ENCODE measurements around the gene RHCG. TPM values are rescaled to one million over a fixed set of nuclear protein-coding genes. Genes with fewer than 3 reads are reported as not detected.
A peak's percentile ranks its signal among the peaks of the same experiment; 100 is the strongest.

Gene RHCG
- total RNA-seq, 4 donors from 2014 or later = 1.5 to 140 (median 8.4) TPM

DNA sequence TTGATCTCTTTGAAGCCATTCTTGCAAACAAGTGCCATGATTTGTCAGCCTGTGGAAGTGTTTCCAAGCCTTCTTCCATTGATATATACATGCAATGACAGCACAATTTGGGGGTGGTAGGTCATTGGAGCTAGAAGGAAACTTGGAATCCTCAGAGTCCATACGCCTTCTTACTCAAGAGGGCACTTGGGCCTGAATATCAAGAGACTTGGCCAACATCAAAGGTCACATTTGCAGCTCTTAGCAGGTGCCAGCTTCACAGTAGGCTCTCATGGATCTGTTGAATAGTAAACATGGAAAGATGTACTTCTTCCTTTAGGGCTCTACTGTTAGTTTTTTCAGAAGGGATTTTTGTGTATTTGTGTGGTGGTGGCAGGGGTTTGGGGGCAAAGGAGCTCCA, 50.9 kb downstream of the RHCG start:
- Histone ChIP-seq H3K9me3 (no peaks in the 10 kb centered on the region), H3K27ac (no peak overlapping the region), H3K36me3 (no peaks in the 10 kb centered on the region), H3K27me3 (peaks cover 97% of the 10 kb centered on the region), H3K4me3 (no peak overlapping the region), H3K4me1 (no peaks in the 10 kb centered on the region)
- no peak for ATAC-seq
- 100% methylated on average over 1 of the region's 1 CpG for WGBS, 2 donors (ENCODE audit: low coverage in 1 of 2)
- TF ChIP-seq EP300 (IDR thresholded peaks at IDR 0.05) (no peak), POLR2AphosphoS5 (IDR thresholded peaks at IDR 0.05) (no peak), POLR2A (IDR thresholded peaks at IDR 0.05) (no peak)
- TF ChIP-seq, protein P1, sequence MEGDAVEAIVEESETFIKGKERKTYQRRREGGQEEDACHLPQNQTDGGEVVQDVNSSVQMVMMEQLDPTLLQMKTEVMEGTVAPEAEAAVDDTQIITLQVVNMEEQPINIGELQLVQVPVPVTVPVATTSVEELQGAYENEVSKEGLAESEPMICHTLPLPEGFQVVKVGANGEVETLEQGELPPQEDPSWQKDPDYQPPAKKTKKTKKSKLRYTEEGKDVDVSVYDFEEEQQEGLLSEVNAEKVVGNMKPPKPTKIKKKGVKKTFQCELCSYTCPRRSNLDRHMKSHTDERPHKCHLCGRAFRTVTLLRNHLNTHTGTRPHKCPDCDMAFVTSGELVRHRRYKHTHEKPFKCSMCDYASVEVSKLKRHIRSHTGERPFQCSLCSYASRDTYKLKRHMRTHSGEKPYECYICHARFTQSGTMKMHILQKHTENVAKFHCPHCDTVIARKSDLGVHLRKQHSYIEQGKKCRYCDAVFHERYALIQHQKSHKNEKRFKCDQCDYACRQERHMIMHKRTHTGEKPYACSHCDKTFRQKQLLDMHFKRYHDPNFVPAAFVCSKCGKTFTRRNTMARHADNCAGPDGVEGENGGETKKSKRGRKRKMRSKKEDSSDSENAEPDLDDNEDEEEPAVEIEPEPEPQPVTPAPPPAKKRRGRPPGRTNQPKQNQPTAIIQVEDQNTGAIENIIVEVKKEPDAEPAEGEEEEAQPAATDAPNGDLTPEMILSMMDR (IDR thresholded peaks at IDR 0.05) = no peak

DNA sequence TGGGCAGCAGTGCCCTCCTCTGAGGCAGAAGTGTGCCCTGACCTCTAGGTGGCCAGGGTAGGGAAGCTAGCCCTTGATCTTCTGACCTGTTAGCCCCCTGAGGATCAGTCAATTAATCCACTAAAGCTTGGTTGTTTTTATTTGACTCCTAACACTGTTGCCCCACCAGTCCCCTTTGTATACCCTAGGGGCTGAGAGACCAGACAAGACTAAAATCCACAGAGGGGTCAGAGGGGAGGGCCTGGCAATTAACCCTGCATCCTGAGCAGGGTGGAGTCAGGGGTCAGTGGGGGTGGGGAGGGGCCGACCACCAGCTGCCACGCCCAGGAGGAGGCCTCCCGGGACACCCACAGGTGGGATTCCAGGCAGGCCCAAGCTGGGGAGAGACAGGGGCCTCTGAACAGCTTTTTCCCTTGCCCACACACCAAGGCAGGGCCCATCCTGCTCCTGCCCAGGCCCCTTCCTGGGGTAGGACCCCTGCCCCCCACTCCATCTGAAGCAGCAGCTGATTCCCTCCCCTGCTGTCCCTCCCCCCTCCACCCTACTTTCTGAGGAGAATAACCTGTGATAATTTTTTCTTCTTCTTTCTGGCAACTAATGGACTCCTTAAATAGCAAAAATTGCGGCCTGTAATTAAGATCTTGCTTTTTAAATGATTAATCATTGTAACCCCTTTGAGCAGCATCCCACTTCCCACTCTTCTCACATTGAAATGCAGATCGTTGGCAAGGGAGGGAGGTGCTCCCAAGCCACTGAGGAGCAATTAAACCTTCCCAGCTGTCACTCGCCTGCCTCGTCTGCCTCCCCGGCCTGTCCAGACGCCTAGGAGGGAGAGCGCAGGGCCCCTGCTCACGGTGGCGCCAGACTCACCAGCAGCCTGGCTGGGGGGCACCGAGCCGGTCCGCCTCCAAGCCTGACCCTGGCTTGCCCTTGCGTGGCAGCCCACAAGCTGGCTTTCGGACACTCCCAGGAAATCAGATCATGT, 51.9 kb downstream of the RHCG start:
- H3K36me3 ChIP-seq = no peaks in the 10 kb centered on the region

DNA sequence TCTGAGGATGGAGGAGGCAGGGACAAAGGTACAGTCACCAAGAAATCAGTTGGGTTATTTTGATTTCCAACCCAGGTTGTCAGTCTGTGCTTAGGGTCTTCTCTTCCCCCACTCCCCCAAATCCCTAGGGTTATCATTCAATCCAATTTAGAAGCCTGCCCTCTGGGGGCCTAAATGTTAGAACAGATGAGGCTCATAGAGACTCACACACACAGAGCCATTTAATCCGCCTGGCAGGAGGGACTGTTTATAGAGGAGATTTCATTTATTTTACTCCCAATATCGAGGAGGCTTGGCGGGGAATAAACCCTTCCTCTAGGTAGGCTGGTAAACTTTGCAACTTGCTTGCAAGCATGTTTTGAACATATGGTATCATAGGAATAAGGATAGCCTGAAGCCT, 52.8 kb downstream of the RHCG start:
- H3K36me3 ChIP-seq = no peaks in the 10 kb centered on the region
- H3K4me1 ChIP-seq = no peaks in the 10 kb centered on the region
- WGBS, 2 donors (ENCODE audit: low coverage in 1 of 2) = 18 to 30% methylated on average over 2 to 3 of the region's 3 CpGs
- TF ChIP-seq, protein P1 (IDR thresholded peaks at IDR 0.05) = no peak
- no peak for TF ChIP-seq POLR2AphosphoS5 (IDR thresholded peaks at IDR 0.05)
- H3K27ac ChIP-seq = no peak overlapping the region
- no peak overlapping the region for H3K4me3 ChIP-seq
- peaks cover 97% of the 10 kb centered on the region for H3K27me3 ChIP-seq
- no peak for ATAC-seq
- no peaks in the 10 kb centered on the region for H3K9me3 ChIP-seq

More for the DNA sequence above, 51.9 kb downstream of the RHCG start:
- H3K4me1 ChIP-seq = no peaks in the 10 kb centered on the region
- 35 to 68% methylated on average over 4 to 5 of the region's 17 CpGs for WGBS, 2 donors (ENCODE audit: low coverage in 1 of 2)
- peaks cover 97% of the 10 kb centered on the region for H3K27me3 ChIP-seq
- no peak for ATAC-seq
- H3K27ac ChIP-seq = no peak overlapping the region
- H3K4me3 ChIP-seq = no peak overlapping the region
- TF ChIP-seq, protein P1 (IDR thresholded peaks at IDR 0.05) = no peak
- TF ChIP-seq POLR2A (IDR thresholded peaks at IDR 0.05) (no peak), POLR2AphosphoS5 (IDR thresholded peaks at IDR 0.05) (no peak), EP300 (IDR thresholded peaks at IDR 0.05) (no peak)
- no peaks in the 10 kb centered on the region for H3K9me3 ChIP-seq

DNA sequence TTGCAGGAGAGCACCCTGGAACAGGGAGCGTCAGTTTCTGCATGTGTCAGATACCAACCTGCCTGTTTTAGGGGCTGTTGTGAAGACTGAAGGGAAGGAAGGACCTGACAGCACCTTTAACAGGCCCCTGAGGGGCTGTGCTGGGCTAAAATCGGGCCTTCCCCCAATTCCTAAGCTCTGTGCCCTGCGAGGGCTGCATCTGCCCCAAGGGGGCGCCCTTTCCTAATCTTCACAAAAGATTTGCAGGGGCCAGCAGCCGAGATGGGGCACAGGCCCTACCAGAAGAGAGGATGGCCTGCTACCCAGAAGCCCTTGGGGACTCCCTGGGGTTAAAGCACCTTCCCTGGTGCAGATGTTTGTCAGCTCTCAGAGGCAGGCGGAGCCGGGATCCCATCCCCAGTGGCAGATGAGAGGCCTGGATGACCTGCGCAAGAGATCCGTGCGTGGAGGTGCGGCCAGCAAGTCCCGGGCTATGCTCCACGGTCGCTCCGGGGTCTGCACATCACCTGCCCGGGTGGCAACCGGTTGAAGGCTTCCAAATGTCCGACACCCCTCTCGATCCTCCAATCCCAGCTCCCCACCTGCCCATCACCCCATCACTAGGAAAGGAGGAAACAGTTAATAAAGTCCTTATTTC, 53.6 kb downstream of the RHCG start:
- Histone ChIP-seq H3K36me3 (no peaks in the 10 kb centered on the region), H3K9me3 (no peaks in the 10 kb centered on the region), H3K27me3 (peaks cover 97% of the 10 kb centered on the region), H3K4me1 (no peaks in the 10 kb centered on the region), H3K4me3 (no peak overlapping the region), H3K27ac (no peak overlapping the region)
- whole genome bisulfite sequencing, 2 donors (ENCODE audit: low coverage in 1 of 2) = 58 to 64% methylated on average over 6 to 10 of the region's 19 CpGs
- ATAC-seq = no peak
- TF ChIP-seq POLR2AphosphoS5 (IDR thresholded peaks at IDR 0.05) (no peak), EP300 (IDR thresholded peaks at IDR 0.05) (no peak), POLR2A (IDR thresholded peaks at IDR 0.05) (no peak)
- TF ChIP-seq, protein P1 (IDR thresholded peaks at IDR 0.05) = peak in 1 of 4 experiments; percentile 46
